ENCODE data around the gene C5orf15.

DNA sequence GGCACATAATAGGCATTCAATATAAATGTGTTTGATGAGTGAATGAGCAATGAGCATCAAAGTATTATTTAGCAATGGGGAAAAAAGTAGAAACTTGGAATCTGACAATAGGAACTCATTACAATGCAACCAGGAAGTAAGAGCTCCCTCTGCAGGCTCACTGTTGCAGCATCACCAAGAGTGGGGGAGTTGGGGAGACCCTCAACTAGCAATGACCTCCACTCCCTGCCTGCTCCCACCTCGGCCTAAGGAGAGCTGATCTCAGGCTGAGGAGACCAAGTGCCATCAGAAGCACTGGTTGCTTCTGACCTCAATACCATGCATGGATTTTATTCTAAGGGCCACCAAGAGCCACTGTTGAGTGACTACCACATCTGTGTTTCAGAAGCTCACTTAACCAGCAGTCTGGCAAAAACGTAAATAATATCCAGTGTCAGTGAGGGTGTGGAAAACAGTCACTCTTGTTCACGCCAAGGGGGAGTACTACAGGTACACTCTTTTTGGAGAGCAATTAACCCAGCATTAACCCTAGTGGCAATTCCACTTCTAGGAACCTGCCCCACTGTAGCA lies 28.3 kb upstream of the C5orf15 start:
- TF ChIP-seq CTCF (IDR thresholded peaks at IDR 0.05), result peak; percentile 71
- no peak for TF ChIP-seq ZFX (IDR thresholded peaks at IDR 0.05; ENCODE audit: borderline replicate concordance)

All from 22Rv1 (cell line).